Keratinocyte (primary cell): Measurements from ENCODE around the gene SPATC1L.

ENCODE experiments used
- EZH2 ChIP-seq: IDR thresholded peaks from one replicate; pipeline ENCODE4 v1.6.1; 2012; ENCODE audit warnings: inconsistent platforms, mild to moderate bottlenecking, low read length, moderate library complexity
- TF ChIP-seq, protein P1 (sequence below), 3 experiments: IDR thresholded peaks in 1 of 3; conservative IDR thresholded peaks in 1 of 3; optimal IDR thresholded peaks in 1 of 3; 2 replicates in 2 of 3; 3 replicates in 1 of 3; pipeline versions ENCODE3 to v1.5.1; 2011; ENCODE audit warnings: low read length in 3 of 3, mild to moderate bottlenecking in 3 of 3, moderate library complexity in 2 of 3, control low read depth in 1 of 3, inconsistent platforms in 1 of 3; ENCODE audit not compliant: insufficient read depth in 2 of 3; ENCODE audit errors: extremely low read depth in 1 of 3

DNA sequence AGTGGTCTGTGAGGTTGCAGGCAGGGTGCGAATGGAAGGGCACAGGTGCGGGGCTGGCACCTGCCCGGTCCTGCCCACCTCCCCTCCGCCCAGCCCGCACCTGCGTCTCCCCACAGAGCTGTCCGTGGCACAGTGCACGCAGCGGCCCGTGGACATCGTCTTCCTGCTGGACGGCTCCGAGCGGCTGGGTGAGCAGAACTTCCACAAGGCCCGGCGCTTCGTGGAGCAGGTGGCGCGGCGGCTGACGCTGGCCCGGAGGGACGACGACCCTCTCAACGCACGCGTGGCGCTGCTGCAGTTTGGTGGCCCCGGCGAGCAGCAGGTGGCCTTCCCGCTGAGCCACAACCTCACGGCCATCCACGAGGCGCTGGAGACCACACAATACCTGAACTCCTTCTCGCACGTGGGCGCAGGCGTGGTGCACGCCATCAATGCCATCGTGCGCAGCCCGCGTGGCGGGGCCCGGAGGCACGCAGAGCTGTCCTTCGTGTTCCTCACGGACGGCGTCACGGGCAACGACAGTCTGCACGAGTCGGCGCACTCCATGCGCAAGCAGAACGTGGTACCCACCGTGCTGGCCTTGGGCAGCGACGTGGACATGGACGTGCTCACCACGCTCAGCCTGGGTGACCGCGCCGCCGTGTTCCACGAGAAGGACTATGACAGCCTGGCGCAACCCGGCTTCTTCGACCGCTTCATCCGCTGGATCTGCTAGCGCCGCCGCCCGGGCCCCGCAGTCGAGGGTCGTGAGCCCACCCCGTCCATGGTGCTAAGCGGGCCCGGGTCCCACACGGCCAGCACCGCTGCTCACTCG is 52.2 kb downstream of the SPATC1L start:
- TF ChIP-seq, protein P1, sequence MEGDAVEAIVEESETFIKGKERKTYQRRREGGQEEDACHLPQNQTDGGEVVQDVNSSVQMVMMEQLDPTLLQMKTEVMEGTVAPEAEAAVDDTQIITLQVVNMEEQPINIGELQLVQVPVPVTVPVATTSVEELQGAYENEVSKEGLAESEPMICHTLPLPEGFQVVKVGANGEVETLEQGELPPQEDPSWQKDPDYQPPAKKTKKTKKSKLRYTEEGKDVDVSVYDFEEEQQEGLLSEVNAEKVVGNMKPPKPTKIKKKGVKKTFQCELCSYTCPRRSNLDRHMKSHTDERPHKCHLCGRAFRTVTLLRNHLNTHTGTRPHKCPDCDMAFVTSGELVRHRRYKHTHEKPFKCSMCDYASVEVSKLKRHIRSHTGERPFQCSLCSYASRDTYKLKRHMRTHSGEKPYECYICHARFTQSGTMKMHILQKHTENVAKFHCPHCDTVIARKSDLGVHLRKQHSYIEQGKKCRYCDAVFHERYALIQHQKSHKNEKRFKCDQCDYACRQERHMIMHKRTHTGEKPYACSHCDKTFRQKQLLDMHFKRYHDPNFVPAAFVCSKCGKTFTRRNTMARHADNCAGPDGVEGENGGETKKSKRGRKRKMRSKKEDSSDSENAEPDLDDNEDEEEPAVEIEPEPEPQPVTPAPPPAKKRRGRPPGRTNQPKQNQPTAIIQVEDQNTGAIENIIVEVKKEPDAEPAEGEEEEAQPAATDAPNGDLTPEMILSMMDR (optimal IDR thresholded peaks at IDR 0.05 in 1 of 3, IDR thresholded peaks at IDR 0.05 in 1 of 3, conservative IDR thresholded peaks at IDR 0.05 in 1 of 3; ENCODE audit: extremely low read depth in 1 of 3, insufficient read depth in 2 of 3, low read length in 3 of 3) = no peak
- TF ChIP-seq EZH2 = no peak
